K562 (cell line): ENCODE data around the gene ZNF48. TPM values are rescaled to one million over a fixed set of nuclear protein-coding genes. Genes with fewer than 3 reads are reported as not detected.

Experiments
- CBX8 ChIP-seq: fragments of 200-600 bp; sonication (generic); IDR thresholded peaks from 2 replicates; pipeline ENCODE4 v1.6.1; 2012; ENCODE audit warnings: borderline replicate concordance, mixed run types, low read depth, mild to moderate bottlenecking, moderate library complexity, mixed read lengths, low read length, control low read depth, inconsistent platforms; ENCODE audit not compliant: poor library complexity, severe bottlenecking; ENCODE audit errors: extremely low read depth
- EP300 ChIP-seq: IDR thresholded peaks from 2 replicates; pipeline ENCODE4 v1.6.1; 2012; ENCODE audit warnings: low read length, improper control_type of control experiment
- GATAD2B ChIP-seq: fragments of 450-650 bp; IDR thresholded peaks from 2 replicates; pipeline ENCODE4 v1.6.1; 2017; ENCODE audit warnings: mild to moderate bottlenecking, borderline replicate concordance
- GTF2F1 ChIP-seq: IDR thresholded peaks from 2 replicates; pipeline ENCODE4 v1.6.1; 2011; ENCODE audit warnings: low read depth, low read length, improper control_type of control experiment
- MYNN ChIP-seq, 2 experiments: sonication (generic); formaldehyde crosslinking in 1 of 2; IDR thresholded peaks; 2 replicates each; pipeline versions ENCODE4 v1.5.0 to v1.6.1; 2016 to 2020; ENCODE audit warnings: antibody characterized with exemption in 1 of 2, missing genetic modification reagents in 1 of 2
- NELFE ChIP-seq: IDR thresholded peaks from 2 replicates; pipeline ENCODE4 v1.6.1; 2011; ENCODE audit warnings: mild to moderate bottlenecking; ENCODE audit not compliant: insufficient read depth, insufficient read length
- NR2F6 ChIP-seq: fragments of 450-650 bp; formaldehyde crosslinking; IDR thresholded peaks from 2 replicates; pipeline ENCODE4 v1.4.0; 2020; ENCODE audit warnings: mild to moderate bottlenecking
- PML ChIP-seq: IDR thresholded peaks from 2 replicates; pipeline ENCODE4 v1.6.1; 2012; ENCODE audit warnings: low read length, inconsistent platforms
- SMAD1 ChIP-seq: fragments of 150-350 bp; IDR thresholded peaks from 2 replicates; pipeline ENCODE4 v1.6.1; 2014; ENCODE audit warnings: low read length, low read depth; ENCODE audit not compliant: partially characterized antibody
- SMARCA5 ChIP-seq: fragments of 450-650 bp; IDR thresholded peaks from 2 replicates; pipeline ENCODE4 v1.6.1; 2016
- SMARCE1 ChIP-seq: fragments of 450-650 bp; IDR thresholded peaks from 2 replicates; pipeline ENCODE4 v1.7.1; 2016; ENCODE audit warnings: mild to moderate bottlenecking
- STAT5A ChIP-seq: IDR thresholded peaks from 2 replicates; pipeline ENCODE4 v1.6.1; 2012; ENCODE audit warnings: low read length, inconsistent platforms, borderline replicate concordance
- ZC3H4 ChIP-seq: sonication (generic); formaldehyde crosslinking; IDR thresholded peaks from 2 replicates; pipeline ENCODE4 v1.9.0; 2021; ENCODE audit warnings: missing genetic modification reagents, borderline replicate concordance
- ZFP36 ChIP-seq: fragments of 150-350 bp; IDR thresholded peaks from 2 replicates; pipeline ENCODE4 v1.6.1; 2018; ENCODE audit warnings: low read length, low read depth; ENCODE audit not compliant: partially characterized antibody
- ZNF239 ChIP-seq: fragments of 250-450 bp; sonication (Bioruptor Pico); IDR thresholded peaks from 2 replicates; pipeline ENCODE4 v1.4.0; 2020; ENCODE audit warnings: mild to moderate bottlenecking
- ZNF354B ChIP-seq: fragments of 250-450 bp; sonication (Bioruptor Pico); IDR thresholded peaks from 2 replicates; pipeline ENCODE4 v1.4.0; 2020
- ZNF584 ChIP-seq: fragments of 200-800 bp; sonication (Bioruptor generic); IDR thresholded peaks from 2 replicates; pipeline ENCODE4 v1.6.1; 2016; ENCODE audit warnings: low read depth, mild to moderate bottlenecking, missing genetic modification characterization, missing compliant biosample characterization
- polyA plus RNA-seq, 8 experiments: library from polyadenylated mRNA; depleted of rRNA in 4 of 8; stranded (reverse) in 5 of 8; unstranded in 3 of 8; fragments of >200 nt; fragmentation: Nextera tagmentation in 2 of 8; fragmentation: Illumina TruSeq in 1 of 8; extraction: Ambion mirVana in 2 of 8; extraction: Trizol in 1 of 8; gene quantifications; 2 replicates each; pipeline versions ENCODE4 v1.2.1 to v1.2.3, GENCODE V29; 2011 to 2014; ENCODE audit warnings: inconsistent platforms in 1 of 8, missing spikeins in 1 of 8
- total RNA-seq, 7 experiments: library from RNA; depleted of rRNA in 6 of 7; stranded (reverse); fragments of >200 nt in 6 of 7; fragmentation: Illumina TruSeq in 2 of 7; extraction: Trizol in 2 of 7; gene quantifications; 2 replicates each; pipeline versions ENCODE4 v1.2.1 to v1.2.3, GENCODE V29; 2011 to 2021; ENCODE audit warnings: low replicate concordance in 1 of 7
- TF ChIP-seq, protein P1 (sequence below), 3 experiments: fragments of 200-800 bp in 1 of 3; sonication (Bioruptor generic) in 1 of 3; sonication (generic) in 1 of 3; formaldehyde crosslinking in 1 of 3; IDR thresholded peaks; 2 replicates each; pipeline versions ENCODE4 v1.6.1 to v1.8.0; 2016 to 2022; ENCODE audit warnings: mild to moderate bottlenecking in 2 of 3, missing compliant biosample characterization in 2 of 3, missing genetic modification characterization in 2 of 3, missing genetic modification reagents in 1 of 3
- TF ChIP-seq, protein P2 (sequence below): conservative IDR thresholded peaks from 2 replicates; pipeline ENCODE4 v1.6.1; 2011; ENCODE audit warnings: low read depth, mild to moderate bottlenecking, low read length; ENCODE audit not compliant: control insufficient read depth
- TF ChIP-seq, protein P3 (sequence below): fragments of 450-650 bp; formaldehyde crosslinking; IDR thresholded peaks from 2 replicates; pipeline ENCODE4 v1.4.0; 2022; ENCODE audit warnings: mild to moderate bottlenecking, moderate library complexity
- TF ChIP-seq, protein P4 (sequence below): sonication (generic); formaldehyde crosslinking; IDR thresholded peaks from 2 replicates; pipeline ENCODE4 v1.8.0; 2022; ENCODE audit warnings: missing genetic modification reagents, mild to moderate bottlenecking, borderline replicate concordance
- TF ChIP-seq, protein P5 (sequence below): sonication (generic); formaldehyde crosslinking; IDR thresholded peaks from 2 replicates; pipeline ENCODE4 v1.8.1; 2023; ENCODE audit warnings: mild to moderate bottlenecking, missing genetic modification reagents

Gene ZNF48
- total and polyA plus RNA-seq, 9 of the 15 experiments (the other 6 are each of a cell fraction or from before 2014, with no cell fraction given), result 0.38 to 11.6 (median 4.7) TPM

DNA sequence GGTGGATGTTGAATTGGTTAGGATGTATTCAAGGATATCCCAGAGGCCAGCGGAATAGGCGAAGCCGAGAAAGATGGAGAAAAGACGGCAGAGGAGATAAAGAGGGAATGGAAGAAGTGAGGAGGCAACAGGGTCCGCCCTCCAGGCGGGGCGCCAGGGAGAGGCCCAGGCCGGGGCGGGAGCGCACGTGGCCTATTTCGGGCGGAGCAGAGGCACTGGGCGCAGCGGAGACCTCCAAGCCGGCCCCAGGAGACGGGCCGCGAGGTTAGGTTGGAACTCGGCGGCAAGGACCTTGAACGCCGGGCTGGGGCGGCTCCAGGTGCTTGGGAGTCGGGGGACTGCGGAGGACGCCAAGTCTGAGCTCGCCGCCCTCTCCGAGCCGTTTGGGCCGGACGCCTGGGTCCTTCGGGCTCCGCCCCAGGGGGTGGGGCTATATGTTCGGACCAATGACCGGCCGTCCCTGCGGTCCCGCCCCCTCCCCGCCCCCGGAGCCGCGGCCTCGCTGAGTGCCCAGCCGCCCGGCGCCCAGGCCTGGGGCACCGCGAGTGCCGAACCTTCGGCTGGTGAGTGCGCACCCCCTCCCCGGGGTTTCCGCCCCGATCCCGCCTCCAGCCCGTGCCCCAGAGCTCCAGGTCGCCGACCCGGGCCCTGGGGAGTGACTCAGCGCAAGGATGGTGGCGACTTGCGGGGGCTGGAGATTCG is 12.0 kb downstream of the ZNF48 start, which contains the start of gene ZNF771 (continued):
- TF ChIP-seq GTF2F1 (no peak), MYNN (IDR thresholded peaks at IDR 0.05) (no peak), MYNN (CRISPR knock-in tag; IDR thresholded peaks at IDR 0.05) (no peak), SMAD1 (no peak), PML (no peak), EP300 (no peak), ZC3H4 (CRISPR knock-in tag) (no peak), CBX8 (no peak), ZNF354B (no peak), ZNF239 (no peak), GATAD2B (no peak), ZFP36 (no peak), NELFE (no peak), SMARCE1 (peak; percentile 58), SMARCA5 (no peak), ZNF584 (CRISPR knock-in tag) (no peak), STAT5A (no peak), NR2F6 (no peak)
- TF ChIP-seq, protein P1, sequence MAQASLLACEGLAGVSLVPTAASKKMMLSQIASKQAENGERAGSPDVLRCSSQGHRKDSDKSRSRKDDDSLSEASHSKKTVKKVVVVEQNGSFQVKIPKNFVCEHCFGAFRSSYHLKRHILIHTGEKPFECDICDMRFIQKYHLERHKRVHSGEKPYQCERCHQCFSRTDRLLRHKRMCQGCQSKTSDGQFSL (CRISPR knock-in tag; IDR thresholded peaks at IDR 0.05), result no peak
- TF ChIP-seq, protein P1 (tag; IDR thresholded peaks at IDR 0.05), result no peak; a peak in 1 of 4 replicates
- TF ChIP-seq, protein P2, sequence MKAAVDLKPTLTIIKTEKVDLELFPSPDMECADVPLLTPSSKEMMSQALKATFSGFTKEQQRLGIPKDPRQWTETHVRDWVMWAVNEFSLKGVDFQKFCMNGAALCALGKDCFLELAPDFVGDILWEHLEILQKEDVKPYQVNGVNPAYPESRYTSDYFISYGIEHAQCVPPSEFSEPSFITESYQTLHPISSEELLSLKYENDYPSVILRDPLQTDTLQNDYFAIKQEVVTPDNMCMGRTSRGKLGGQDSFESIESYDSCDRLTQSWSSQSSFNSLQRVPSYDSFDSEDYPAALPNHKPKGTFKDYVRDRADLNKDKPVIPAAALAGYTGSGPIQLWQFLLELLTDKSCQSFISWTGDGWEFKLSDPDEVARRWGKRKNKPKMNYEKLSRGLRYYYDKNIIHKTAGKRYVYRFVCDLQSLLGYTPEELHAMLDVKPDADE, result peak; percentile 73
- TF ChIP-seq, protein P3, sequence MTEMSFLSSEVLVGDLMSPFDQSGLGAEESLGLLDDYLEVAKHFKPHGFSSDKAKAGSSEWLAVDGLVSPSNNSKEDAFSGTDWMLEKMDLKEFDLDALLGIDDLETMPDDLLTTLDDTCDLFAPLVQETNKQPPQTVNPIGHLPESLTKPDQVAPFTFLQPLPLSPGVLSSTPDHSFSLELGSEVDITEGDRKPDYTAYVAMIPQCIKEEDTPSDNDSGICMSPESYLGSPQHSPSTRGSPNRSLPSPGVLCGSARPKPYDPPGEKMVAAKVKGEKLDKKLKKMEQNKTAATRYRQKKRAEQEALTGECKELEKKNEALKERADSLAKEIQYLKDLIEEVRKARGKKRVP (CRISPR knock-in tag), result 0 out of 2 replicates have a peak, but pooled peaks have one; percentile 14
- TF ChIP-seq, protein P4, sequence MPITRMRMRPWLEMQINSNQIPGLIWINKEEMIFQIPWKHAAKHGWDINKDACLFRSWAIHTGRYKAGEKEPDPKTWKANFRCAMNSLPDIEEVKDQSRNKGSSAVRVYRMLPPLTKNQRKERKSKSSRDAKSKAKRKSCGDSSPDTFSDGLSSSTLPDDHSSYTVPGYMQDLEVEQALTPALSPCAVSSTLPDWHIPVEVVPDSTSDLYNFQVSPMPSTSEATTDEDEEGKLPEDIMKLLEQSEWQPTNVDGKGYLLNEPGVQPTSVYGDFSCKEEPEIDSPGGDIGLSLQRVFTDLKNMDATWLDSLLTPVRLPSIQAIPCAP (CRISPR knock-in tag), result no peak
- TF ChIP-seq, protein P5, sequence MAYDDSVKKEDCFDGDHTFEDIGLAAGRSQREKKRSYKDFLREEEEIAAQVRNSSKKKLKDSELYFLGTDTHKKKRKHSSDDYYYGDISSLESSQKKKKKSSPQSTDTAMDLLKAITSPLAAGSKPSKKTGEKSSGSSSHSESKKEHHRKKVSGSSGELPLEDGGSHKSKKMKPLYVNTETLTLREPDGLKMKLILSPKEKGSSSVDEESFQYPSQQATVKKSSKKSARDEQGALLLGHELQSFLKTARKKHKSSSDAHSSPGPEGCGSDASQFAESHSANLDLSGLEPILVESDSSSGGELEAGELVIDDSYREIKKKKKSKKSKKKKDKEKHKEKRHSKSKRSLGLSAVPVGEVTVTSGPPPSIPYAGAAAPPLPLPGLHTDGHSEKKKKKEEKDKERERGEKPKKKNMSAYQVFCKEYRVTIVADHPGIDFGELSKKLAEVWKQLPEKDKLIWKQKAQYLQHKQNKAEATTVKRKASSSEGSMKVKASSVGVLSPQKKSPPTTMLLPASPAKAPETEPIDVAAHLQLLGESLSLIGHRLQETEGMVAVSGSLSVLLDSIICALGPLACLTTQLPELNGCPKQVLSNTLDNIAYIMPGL, result no peak
